GM12878 (cell line): ENCODE measurements around the gene NCAM1. TPM values are rescaled to one million over a fixed set of nuclear protein-coding genes. Genes with fewer than 3 reads are reported as not detected.

ENCODE experiments used
- ATAC-seq: fragments of 200-7000 bp; cut with Tn5 transposase; 3 replicates; pipeline ENCODE4 v1.9.1; 2020; ENCODE audit warnings: mild to moderate bottlenecking, moderate library complexity
- BruUV-seq: library from RNA; stranded (reverse); fragments of 400-500 nt; replicated peaks from 2 replicates; lab custom pipeline; 2021; lab: Mats Ljungman, UMichigan
- CTCF ChIA-PET: fragments of 300-600 bp; sonication (Branson Sonifier 250); formaldehyde crosslinking; extraction: SDS; loops from one replicate; lab custom pipeline; 2021; ENCODE audit warnings: inconsistent platforms; lab: Yijun Ruan, JAX
- POLR2A ChIA-PET: fragments of 350-600 bp; formaldehyde crosslinking; extraction: SDS; loops from one replicate; lab custom pipeline; 2021; ENCODE audit warnings: inconsistent platforms; lab: Charles Lee
- RAD21 ChIA-PET: fragments of 300-600 bp; sonication (Branson Sonifier 250); formaldehyde crosslinking; loops from one replicate; lab custom pipeline; 2023; ENCODE audit warnings: antibody characterized with exemption; ENCODE audit not compliant: unreplicated experiment; lab: Charles Lee
- SMC1A ChIA-PET: fragments of 300-600 bp; sonication (Branson Sonifier 250); formaldehyde crosslinking; loops from one replicate; lab custom pipeline; 2023; ENCODE audit not compliant: unreplicated experiment, uncharacterized antibody; lab: Charles Lee
- DNase-seq: peaks from one replicate; pipeline ENCODE4 v3.0.0-alpha.2; 2011; ENCODE audit warnings: low read depth, low spot score
- FAIRE-seq: peaks from 3 replicates; lab custom pipeline; 2011; peaks lifted over from hg19 to GRCh38; lab: Jason Lieb, UNC
- H2AFZ ChIP-seq: 2 replicates; pipeline ENCODE4 v1.6.0; 2011; ENCODE audit warnings: low read depth, low read length, control low read depth; ENCODE audit not compliant: control insufficient read depth
- H3K27ac ChIP-seq: 2 replicates; pipeline ENCODE4 v1.5.1; 2011; ENCODE audit warnings: control low read depth; ENCODE audit not compliant: control insufficient read depth, insufficient read depth
- H3K27me3 ChIP-seq, 2 experiments: replicated peaks in 1 of 2; 2 replicates each; pipeline versions ENCODE4 v1.6.0 to v1.6.1; 2011; ENCODE audit warnings: low read length in 1 of 2; ENCODE audit not compliant: control insufficient read depth in 2 of 2, insufficient read depth in 2 of 2
- H3K36me3 ChIP-seq, 2 experiments: 2 replicates each; pipeline ENCODE4 v1.5.1; 2011; ENCODE audit warnings: low read length in 1 of 2; ENCODE audit not compliant: control insufficient read depth in 2 of 2, insufficient read depth in 2 of 2
- H3K4me1 ChIP-seq: 2 replicates; pipeline ENCODE4 v1.6.1; 2011; ENCODE audit warnings: mild to moderate bottlenecking, low read length, moderate library complexity, mixed read lengths; ENCODE audit not compliant: control insufficient read depth, insufficient read depth
- H3K4me2 ChIP-seq: 2 replicates; pipeline ENCODE4 v1.6.0; 2011; ENCODE audit warnings: control low read depth; ENCODE audit not compliant: control insufficient read depth, insufficient read depth
- H3K4me3 ChIP-seq: fragments of 200-600 bp; sonication (generic); 2 replicates; pipeline ENCODE4 v1.5.1; 2016
- H3K79me2 ChIP-seq: 2 replicates; pipeline ENCODE4 v1.6.0; 2011; ENCODE audit warnings: low read length; ENCODE audit not compliant: control insufficient read depth, insufficient read depth
- H3K9ac ChIP-seq: 2 replicates; pipeline ENCODE4 v1.8.0; 2011; ENCODE audit warnings: low read length, control low read depth, mixed read lengths; ENCODE audit not compliant: control insufficient read depth, insufficient read depth
- H3K9me3 ChIP-seq: replicated peaks from 3 replicates; pipeline ENCODE4 v1.5.1; 2011; ENCODE audit warnings: mild to moderate bottlenecking, low read length; ENCODE audit not compliant: control insufficient read depth, insufficient read depth
- H4K20me1 ChIP-seq: 2 replicates; pipeline ENCODE4 v1.6.0; 2011; ENCODE audit not compliant: control insufficient read depth, insufficient read depth
- CEBPZ ChIP-seq: fragments of 150-350 bp; IDR thresholded peaks from 2 replicates; pipeline ENCODE4 v1.6.1; 2016; ENCODE audit warnings: low read depth, low read length
- CREM ChIP-seq: IDR thresholded peaks from 2 replicates; pipeline ENCODE4 v1.6.1; 2014; ENCODE audit warnings: antibody characterized with exemption, low read depth
- E2F4 ChIP-seq: IDR thresholded peaks from 2 replicates; pipeline ENCODE4 v1.6.1; 2012; ENCODE audit warnings: low read depth, low read length, improper control_type of control experiment
- GABPA ChIP-seq: IDR thresholded peaks from 2 replicates; pipeline ENCODE4 v1.6.1; 2014; ENCODE audit warnings: antibody characterized with exemption, low read depth, mild to moderate bottlenecking, inconsistent platforms
- IRF5 ChIP-seq: fragments of 450-650 bp; IDR thresholded peaks from 2 replicates; pipeline ENCODE4 v1.6.1; 2017; ENCODE audit warnings: borderline replicate concordance
- NBN ChIP-seq: fragments of 450-650 bp; IDR thresholded peaks from 2 replicates; pipeline ENCODE4 v1.6.1; 2016
- NFYB ChIP-seq: IDR thresholded peaks from 2 replicates; pipeline ENCODE4 v1.6.1; 2011; ENCODE audit warnings: low read depth, mild to moderate bottlenecking, low read length, improper control_type of control experiment, moderate library complexity; ENCODE audit not compliant: insufficient read depth
- POU2F2 ChIP-seq: IDR thresholded peaks from 3 replicates; pipeline ENCODE4 v1.6.1; 2011; ENCODE audit warnings: low read depth, mild to moderate bottlenecking, low read length, borderline replicate concordance
- RAD21 ChIP-seq: IDR thresholded peaks from 2 replicates; pipeline ENCODE4 v1.6.1; 2011; ENCODE audit warnings: mild to moderate bottlenecking, low read depth, low read length, moderate library complexity; ENCODE audit not compliant: insufficient read depth
- REST ChIP-seq: IDR thresholded peaks from 2 replicates; pipeline ENCODE4 v1.6.1; 2012; ENCODE audit warnings: mild to moderate bottlenecking, low read depth, low read length
- SREBF1 ChIP-seq: IDR thresholded peaks from 2 replicates; pipeline ENCODE4 v1.6.1; 2012; ENCODE audit warnings: mild to moderate bottlenecking, low read length
- WRNIP1 ChIP-seq: IDR thresholded peaks from 2 replicates; pipeline ENCODE4 v1.6.1; 2011; ENCODE audit warnings: low read depth, low read length, improper control_type of control experiment, borderline replicate concordance
- YBX1 ChIP-seq: fragments of 450-650 bp; IDR thresholded peaks from 2 replicates; pipeline ENCODE4 v1.6.1; 2016; ENCODE audit warnings: antibody characterized with exemption
- ZBTB33 ChIP-seq: fragments of 450-650 bp; IDR thresholded peaks from 2 replicates; pipeline ENCODE4 v1.6.1; 2017; ENCODE audit warnings: mild to moderate bottlenecking
- WGBS: methylation state at CpG from one replicate; pipeline ENCODE4 v1.1.6; 2016; ENCODE audit warnings: low lambda C conversion rate; ENCODE audit not compliant: insufficient replicate concordance, insufficient coverage; ENCODE audit errors: missing lambda C conversion rate; 5-methylcytosine and 5-hydroxymethylcytosine counted together
- in situ Hi-C: fragments of 300-500 bp; cut with MboI; formaldehyde crosslinking; loops from 9 replicates; pipeline ENCODE4 v1.14.3; 2018; ENCODE audit warnings: mixed read lengths
- intact Hi-C: fragments of 100-400 bp; cut with micrococcal nuclease; formaldehyde crosslinking; loops from one replicate; pipeline ENCODE4 v1.14.2; 2022; ENCODE audit not compliant: unreplicated experiment
- polyA plus RNA-seq, 11 experiments: library from polyadenylated mRNA; depleted of rRNA in 4 of 11; unstranded in 6 of 11; stranded (reverse) in 5 of 11; fragments of >200 nt; fragmentation: Nextera tagmentation in 4 of 11; fragmentation: Illumina TruSeq in 1 of 11; extraction: Ambion mirVana in 4 of 11; extraction: Trizol in 1 of 11; gene quantifications; 1 replicate in 1 of 11; 2 replicates in 10 of 11; pipeline versions ENCODE4 v1.2.1 to v1.2.3, GENCODE V29; 2011 to 2016; ENCODE audit warnings: inconsistent platforms in 2 of 11, missing spikeins in 2 of 11, low read depth in 1 of 11
- total RNA-seq, 4 experiments: library from RNA; depleted of rRNA in 3 of 4; stranded (reverse); fragments of >200 nt in 3 of 4; fragmentation: Illumina TruSeq in 1 of 4; extraction: Trizol in 1 of 4; gene quantifications; 2 replicates each; pipeline versions ENCODE4 v1.2.1 to v1.2.3, GENCODE V29; 2013 to 2021

Gene NCAM1
- total and polyA plus RNA-seq, 10 of the 15 experiments (the other 5 are each of a cell fraction or from before 2014, with no cell fraction given) = 0.10 to 0.23 (median 0.11) TPM; not detected in 7

- no peak for FAIRE-seq
- CTCF ChIA-PET = no interaction called here
Measured at GRCh38 chr11:113182288-113182687, 221.1 kb downstream of the NCAM1 start.

More at GRCh38 chr11:113182288-113182687, 221.1 kb downstream of the NCAM1 start:
- H3K27me3 ChIP-seq = peaks cover 0 to 4% of the 10 kb centered on the region in 2 experiments; a peak in 3 of 4 replicates
- TF ChIP-seq SREBF1 = no peak
- no peak for TF ChIP-seq POU2F2
- TF ChIP-seq CREM = no peak
- TF ChIP-seq GABPA = no peak
- TF ChIP-seq CEBPZ = no peak
- TF ChIP-seq WRNIP1 = no peak
- TF ChIP-seq RAD21 = no peak
- TF ChIP-seq REST = no peak
- no peak for TF ChIP-seq E2F4
- no peak for TF ChIP-seq IRF5
- no peak for TF ChIP-seq ZBTB33
- TF ChIP-seq NFYB = no peak
- TF ChIP-seq YBX1 = no peak
- no peak for TF ChIP-seq NBN
- TF ChIP-seq, all 136 proteins: peak for 0
- H3K36me3 ChIP-seq = no peaks in the 10 kb centered on the region
- no peaks in the 10 kb centered on the region for H4K20me1 ChIP-seq
- no TSS peak for BruUV-seq
- in situ Hi-C loops (no loop called here), intact Hi-C loops (loop anchor here (10.0 kb wide), 1 partner anchor 57 kb away; no protein-coding TSS in a partner anchor)
- WGBS = 17% methylated on average over 6 of the region's 6 CpGs
- no peak overlapping the region for H3K9ac ChIP-seq
- H3K4me2 ChIP-seq = no peak overlapping the region
- DNase-seq (no peak), ATAC-seq (no peak)
- no peaks in the 10 kb centered on the region for H3K9me3 ChIP-seq
- no peak overlapping the region for H3K4me3 ChIP-seq
- no peak overlapping the region for H2AFZ ChIP-seq
- no peak overlapping the region for H3K27ac ChIP-seq
- no peaks in the 10 kb centered on the region for H3K4me1 ChIP-seq
- no peaks in the 10 kb centered on the region for H3K79me2 ChIP-seq
- ChIA-PET RAD21 (no interaction called here), POLR2A (no interaction called here), SMC1A (interaction anchor here (0.8 kb wide), 1 partner anchor 13 kb away, joined by 3 read pairs; no protein-coding TSS in a partner anchor)
